ENCODE results near the gene SH3RF1. TPM values are rescaled to one million over a fixed set of nuclear protein-coding genes. Genes with fewer than 3 reads are reported as not detected.
"Not testable (repeated sequence)": the region's sequence is repeated elsewhere in the genome, so short reads cannot be mapped to it uniquely, and the experiment has no call there.

Gene SH3RF1
- total and polyA plus RNA-seq, 4 donors: 7.6 to 31.8 (median 18.1) TPM

- DNase-seq (no peak), ATAC-seq (ENCODE audit: low FRiP score) (no peak)
- Histone ChIP-seq H3K9me3 (ENCODE audit: control insufficient read depth, low read length) (no peaks in the 10 kb centered on the region), H3K4me1 (ENCODE audit: control insufficient read depth in 1 of 2, insufficient read depth in 2 of 2, low read length in 2 of 2) (no peaks in the 10 kb centered on the region), H3K27ac (ENCODE audit: low read depth in 1 of 2, low read length in 2 of 2) (no peak overlapping the region), H3K36me3 (ENCODE audit: control insufficient read depth in 1 of 2, insufficient read depth in 2 of 2, low read length in 1 of 2) (no peaks in the 10 kb centered on the region), H3K4me3 (ENCODE audit: low read length in 2 of 2) (no peak overlapping the region), H3K27me3 (ENCODE audit: control insufficient read depth in 1 of 2, insufficient read depth in 2 of 2, low read length in 1 of 2) (no peaks in the 10 kb centered on the region)
- intact Hi-C loops (cut with DNase I): no loop called here
- WGBS, 2 donors: 88% methylated on average over 2 of the region's 2 CpGs
Measured at GRCh38 chr4:169307576-169307975, 36.8 kb upstream of the SH3RF1 start.

- no peaks in the 10 kb centered on the region for H3K4me1 ChIP-seq (ENCODE audit: control insufficient read depth in 1 of 2, insufficient read depth in 2 of 2, low read length in 2 of 2)
- intact Hi-C loops (cut with DNase I): no loop called here
- WGBS, 2 donors: 89 to 93% methylated on average over 2 of the region's 2 CpGs
- H3K36me3 ChIP-seq (ENCODE audit: control insufficient read depth in 1 of 2, insufficient read depth in 2 of 2, low read length in 1 of 2): no peaks in the 10 kb centered on the region
- no peak for ATAC-seq (ENCODE audit: low FRiP score)
- H3K4me3 ChIP-seq (ENCODE audit: low read length in 2 of 2): no peak overlapping the region
- no peak for DNase-seq
- no peak overlapping the region for H3K27ac ChIP-seq (ENCODE audit: low read depth in 1 of 2, low read length in 2 of 2)
- H3K27me3 ChIP-seq (ENCODE audit: control insufficient read depth in 1 of 2, insufficient read depth in 2 of 2, low read length in 1 of 2): no peaks in the 10 kb centered on the region
- H3K9me3 ChIP-seq (ENCODE audit: control insufficient read depth, low read length): no peaks in the 10 kb centered on the region
Measured at GRCh38 chr4:169305651-169306050, 34.9 kb upstream of the SH3RF1 start.

- H3K27ac ChIP-seq (ENCODE audit: low read depth in 1 of 2, low read length in 2 of 2): no peak overlapping the region
- WGBS, 2 donors: 0 to 42% methylated on average over 1 of the region's 1 CpG
- H3K4me3 ChIP-seq (ENCODE audit: low read length in 2 of 2): no peak overlapping the region
- no peaks in the 10 kb centered on the region for H3K36me3 ChIP-seq (ENCODE audit: control insufficient read depth in 1 of 2, insufficient read depth in 2 of 2, low read length in 1 of 2)
- no peak for DNase-seq
- intact Hi-C loops (cut with DNase I): no loop called here
- H3K9me3 ChIP-seq (ENCODE audit: control insufficient read depth, low read length): no peaks in the 10 kb centered on the region
- H3K27me3 ChIP-seq (ENCODE audit: control insufficient read depth in 1 of 2, insufficient read depth in 2 of 2, low read length in 1 of 2): no peaks in the 10 kb centered on the region
- H3K4me1 ChIP-seq (ENCODE audit: control insufficient read depth in 1 of 2, insufficient read depth in 2 of 2, low read length in 2 of 2): no peaks in the 10 kb centered on the region
- ATAC-seq (ENCODE audit: low FRiP score): no peak
Measured at GRCh38 chr4:169305173-169305572, 34.4 kb upstream of the SH3RF1 start.

GRCh38 chr4:169295822-169296221 is 25.1 kb upstream of the SH3RF1 start:
- H3K4me3 ChIP-seq (ENCODE audit: low read length in 2 of 2): no peak overlapping the region
- intact Hi-C loops (cut with DNase I): no loop called here
- ATAC-seq (ENCODE audit: low FRiP score) (no peak), DNase-seq (no peak)
- H3K27ac ChIP-seq (ENCODE audit: low read depth in 1 of 2, low read length in 2 of 2): no peak overlapping the region
- H3K27me3 ChIP-seq (ENCODE audit: control insufficient read depth in 1 of 2, insufficient read depth in 2 of 2, low read length in 1 of 2): no peaks in the 10 kb centered on the region
- H3K36me3 ChIP-seq (ENCODE audit: control insufficient read depth in 1 of 2, insufficient read depth in 2 of 2, low read length in 1 of 2): no peaks in the 10 kb centered on the region
- no peaks in the 10 kb centered on the region for H3K9me3 ChIP-seq (ENCODE audit: control insufficient read depth, low read length)
- H3K4me1 ChIP-seq (ENCODE audit: control insufficient read depth in 1 of 2, insufficient read depth in 2 of 2, low read length in 2 of 2): no peaks in the 10 kb centered on the region

GRCh38 chr4:169293343-169294176 is 22.8 kb upstream of the SH3RF1 start:
- Histone ChIP-seq H3K4me1 (ENCODE audit: control insufficient read depth in 1 of 2, insufficient read depth in 2 of 2, low read length in 2 of 2) (no peaks in the 10 kb centered on the region), H3K9me3 (ENCODE audit: control insufficient read depth, low read length) (no peaks in the 10 kb centered on the region), H3K27me3 (ENCODE audit: control insufficient read depth in 1 of 2, insufficient read depth in 2 of 2, low read length in 1 of 2) (no peaks in the 10 kb centered on the region), H3K27ac (ENCODE audit: low read depth in 1 of 2, low read length in 2 of 2) (no peak overlapping the region), H3K4me3 (ENCODE audit: low read length in 2 of 2) (no peak overlapping the region), H3K36me3 (ENCODE audit: control insufficient read depth in 1 of 2, insufficient read depth in 2 of 2, low read length in 1 of 2) (no peaks in the 10 kb centered on the region)
- ATAC-seq (ENCODE audit: low FRiP score): no peak
- DNase-seq: no peak
- WGBS, 2 donors: 86 to 94% methylated on average over 6 of the region's 6 CpGs
- intact Hi-C loops (cut with DNase I): no loop called here

GRCh38 chr4:169287983-169288382 is 17.2 kb upstream of the SH3RF1 start:
- H3K9me3 ChIP-seq (ENCODE audit: control insufficient read depth, low read length); H3K36me3 ChIP-seq (ENCODE audit: control insufficient read depth in 1 of 2, insufficient read depth in 2 of 2, low read length in 1 of 2); H3K27me3 ChIP-seq (ENCODE audit: control insufficient read depth in 1 of 2, insufficient read depth in 2 of 2, low read length in 1 of 2); DNase-seq; ATAC-seq (ENCODE audit: low FRiP score); intact Hi-C loops (cut with DNase I); H3K4me1 ChIP-seq (ENCODE audit: control insufficient read depth in 1 of 2, insufficient read depth in 2 of 2, low read length in 2 of 2); H3K27ac ChIP-seq (ENCODE audit: low read depth in 1 of 2, low read length in 2 of 2); H3K4me3 ChIP-seq (ENCODE audit: low read length in 2 of 2): not testable (repeated sequence)
- 90 to 96% methylated on average over 3 of the region's 3 CpGs for WGBS, 2 donors

- DNase-seq (no peak), ATAC-seq (ENCODE audit: low FRiP score) (no peak)
- no peaks in the 10 kb centered on the region for H3K4me1 ChIP-seq (ENCODE audit: control insufficient read depth in 1 of 2, insufficient read depth in 2 of 2, low read length in 2 of 2)
- H3K27ac ChIP-seq (ENCODE audit: low read depth in 1 of 2, low read length in 2 of 2): no peak overlapping the region
- WGBS, 2 donors: 97 to 98% methylated on average over 3 of the region's 3 CpGs
- H3K9me3 ChIP-seq (ENCODE audit: control insufficient read depth, low read length): no peaks in the 10 kb centered on the region
- intact Hi-C loops (cut with DNase I): no loop called here
- H3K27me3 ChIP-seq (ENCODE audit: control insufficient read depth in 1 of 2, insufficient read depth in 2 of 2, low read length in 1 of 2): no peaks in the 10 kb centered on the region
- H3K36me3 ChIP-seq (ENCODE audit: control insufficient read depth in 1 of 2, insufficient read depth in 2 of 2, low read length in 1 of 2): no peaks in the 10 kb centered on the region
- H3K4me3 ChIP-seq (ENCODE audit: low read length in 2 of 2): no peak overlapping the region
Measured at GRCh38 chr4:169286562-169287301, 16.0 kb upstream of the SH3RF1 start.

GRCh38 chr4:169283114-169283509 is 12.4 kb upstream of the SH3RF1 start:
- Histone ChIP-seq H3K27ac (ENCODE audit: low read depth in 1 of 2, low read length in 2 of 2) (no peak overlapping the region), H3K36me3 (ENCODE audit: control insufficient read depth in 1 of 2, insufficient read depth in 2 of 2, low read length in 1 of 2) (no peaks in the 10 kb centered on the region), H3K4me3 (ENCODE audit: low read length in 2 of 2) (no peak overlapping the region), H3K27me3 (ENCODE audit: control insufficient read depth in 1 of 2, insufficient read depth in 2 of 2, low read length in 1 of 2) (no peaks in the 10 kb centered on the region), H3K9me3 (ENCODE audit: control insufficient read depth, low read length) (no peaks in the 10 kb centered on the region), H3K4me1 (ENCODE audit: control insufficient read depth in 1 of 2, insufficient read depth in 2 of 2, low read length in 2 of 2) (no peaks in the 10 kb centered on the region)
- 5 to 8% methylated on average over 4 of the region's 4 CpGs for WGBS, 2 donors
- ATAC-seq (ENCODE audit: low FRiP score): no peak
- intact Hi-C loops (cut with DNase I): no loop called here
- DNase-seq: no peak
